ENCODE measurements around the gene KLF7. TPM values are rescaled to one million over a fixed set of nuclear protein-coding genes. Genes with fewer than 3 reads are reported as not detected.
"Not testable (repeated sequence)": the region's sequence is repeated elsewhere in the genome, so short reads cannot be mapped to it uniquely, and the experiment has no call there.

KLF7 gene
- total RNA-seq, 2 experiments from 2014 or later = not detected

DNA sequence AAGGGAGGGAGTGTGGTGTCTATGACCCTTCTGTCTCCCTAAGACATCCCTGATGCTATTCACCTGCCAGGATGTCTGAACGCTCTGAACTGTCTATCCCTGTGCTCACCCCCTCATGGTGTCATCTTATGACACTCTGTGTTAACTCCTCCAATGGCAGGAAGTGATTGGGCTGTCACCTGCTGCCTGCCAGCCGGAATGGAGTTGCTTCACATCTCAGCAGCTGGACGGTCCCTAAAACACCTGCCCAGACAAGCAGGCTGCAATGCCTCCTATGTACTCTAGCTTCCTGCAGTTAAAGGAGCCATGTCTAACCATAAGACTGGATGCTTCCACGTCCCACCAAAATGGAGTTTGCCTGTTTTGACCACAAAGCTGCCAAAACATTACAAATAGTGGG is 126.5 kb downstream of the KLF7 start:
- Histone ChIP-seq H2AFZ (ENCODE audit: low read length) (no peak overlapping the region), H3K9me3 (ENCODE audit: low read length) (no peaks in the 10 kb centered on the region), H3K79me2 (ENCODE audit: insufficient read depth, low read depth, low read length) (no peaks in the 10 kb centered on the region), H4K20me1 (ENCODE audit: insufficient read depth, low read length) (no peaks in the 10 kb centered on the region), H3K9me2 (ENCODE audit: insufficient read depth, low read length) (no peaks in the 10 kb centered on the region), H3K27ac (ENCODE audit: low read depth, low read length, poor library complexity, severe bottlenecking) (no peak overlapping the region), H3K36me3 (ENCODE audit: insufficient read depth, low read length) (no peaks in the 10 kb centered on the region), H3K4me3 (ENCODE audit: low read depth, low read length, poor library complexity, severe bottlenecking) (no peak overlapping the region), H3K4me1 (ENCODE audit: insufficient read depth, low read length, poor library complexity, severe bottlenecking) (no peaks in the 10 kb centered on the region), H3K4me2 (ENCODE audit: low read length) (no peak overlapping the region)
- ChIA-PET CTCF (ENCODE audit: unreplicated experiment) (no interaction called here), POLR2A (no interaction called here)
- no peak for TF ChIP-seq EZH2phosphoT487 (IDR thresholded peaks at IDR 0.05; ENCODE audit: borderline replicate concordance, low read depth, low read length)
- TF ChIP-seq, protein P1, sequence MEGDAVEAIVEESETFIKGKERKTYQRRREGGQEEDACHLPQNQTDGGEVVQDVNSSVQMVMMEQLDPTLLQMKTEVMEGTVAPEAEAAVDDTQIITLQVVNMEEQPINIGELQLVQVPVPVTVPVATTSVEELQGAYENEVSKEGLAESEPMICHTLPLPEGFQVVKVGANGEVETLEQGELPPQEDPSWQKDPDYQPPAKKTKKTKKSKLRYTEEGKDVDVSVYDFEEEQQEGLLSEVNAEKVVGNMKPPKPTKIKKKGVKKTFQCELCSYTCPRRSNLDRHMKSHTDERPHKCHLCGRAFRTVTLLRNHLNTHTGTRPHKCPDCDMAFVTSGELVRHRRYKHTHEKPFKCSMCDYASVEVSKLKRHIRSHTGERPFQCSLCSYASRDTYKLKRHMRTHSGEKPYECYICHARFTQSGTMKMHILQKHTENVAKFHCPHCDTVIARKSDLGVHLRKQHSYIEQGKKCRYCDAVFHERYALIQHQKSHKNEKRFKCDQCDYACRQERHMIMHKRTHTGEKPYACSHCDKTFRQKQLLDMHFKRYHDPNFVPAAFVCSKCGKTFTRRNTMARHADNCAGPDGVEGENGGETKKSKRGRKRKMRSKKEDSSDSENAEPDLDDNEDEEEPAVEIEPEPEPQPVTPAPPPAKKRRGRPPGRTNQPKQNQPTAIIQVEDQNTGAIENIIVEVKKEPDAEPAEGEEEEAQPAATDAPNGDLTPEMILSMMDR (conservative IDR thresholded peaks at IDR 0.05; ENCODE audit: low read length) = no peak
- BruUV-seq (replicated peaks) = no TSS peak
- intact Hi-C loops (cut with micrococcal nuclease; ENCODE audit: unreplicated experiment) = no loop called here
- DNase-seq (ENCODE audit: low spot score) = no peak

DNA sequence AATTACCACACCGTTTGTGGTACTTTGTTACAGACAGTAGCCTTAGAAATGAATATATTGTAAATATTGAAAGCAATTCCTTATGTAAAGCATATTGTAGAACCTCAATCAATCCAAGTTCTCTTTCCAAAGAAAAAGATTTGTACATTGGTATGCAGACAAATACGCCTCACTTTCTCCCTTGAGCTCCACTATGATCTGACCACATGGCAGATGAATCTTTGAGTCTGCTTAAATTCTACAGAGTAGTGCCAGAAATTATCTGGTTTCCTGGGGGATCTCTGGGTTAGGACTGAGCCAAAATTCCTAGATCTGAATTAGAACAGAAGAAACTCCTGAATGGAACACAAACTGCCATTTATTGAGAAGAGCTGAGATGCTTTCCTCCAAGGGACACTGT is 127.4 kb downstream of the KLF7 start:
- Histone ChIP-seq H3K36me3 (ENCODE audit: insufficient read depth, low read length) (no peaks in the 10 kb centered on the region), H2AFZ (ENCODE audit: low read length) (no peak overlapping the region), H4K20me1 (ENCODE audit: insufficient read depth, low read length) (no peaks in the 10 kb centered on the region), H3K27ac (ENCODE audit: low read depth, low read length, poor library complexity, severe bottlenecking) (no peak overlapping the region), H3K9me2 (ENCODE audit: insufficient read depth, low read length) (no peaks in the 10 kb centered on the region), H3K79me2 (ENCODE audit: insufficient read depth, low read depth, low read length) (no peaks in the 10 kb centered on the region), H3K9me3 (ENCODE audit: low read length) (no peaks in the 10 kb centered on the region), H3K4me1 (ENCODE audit: insufficient read depth, low read length, poor library complexity, severe bottlenecking) (no peaks in the 10 kb centered on the region), H3K4me3 (ENCODE audit: low read depth, low read length, poor library complexity, severe bottlenecking) (no peak overlapping the region), H3K4me2 (ENCODE audit: low read length) (no peak overlapping the region)
- ChIA-PET POLR2A (no interaction called here), CTCF (ENCODE audit: unreplicated experiment) (no interaction called here)
- no peak for DNase-seq (ENCODE audit: low spot score)
- TF ChIP-seq, protein P1 (conservative IDR thresholded peaks at IDR 0.05; ENCODE audit: low read length) = no peak
- TF ChIP-seq EZH2phosphoT487 (IDR thresholded peaks at IDR 0.05; ENCODE audit: borderline replicate concordance, low read depth, low read length) = no peak
- intact Hi-C loops (cut with micrococcal nuclease; ENCODE audit: unreplicated experiment) = no loop called here
- BruUV-seq (replicated peaks) = no TSS peak

DNA sequence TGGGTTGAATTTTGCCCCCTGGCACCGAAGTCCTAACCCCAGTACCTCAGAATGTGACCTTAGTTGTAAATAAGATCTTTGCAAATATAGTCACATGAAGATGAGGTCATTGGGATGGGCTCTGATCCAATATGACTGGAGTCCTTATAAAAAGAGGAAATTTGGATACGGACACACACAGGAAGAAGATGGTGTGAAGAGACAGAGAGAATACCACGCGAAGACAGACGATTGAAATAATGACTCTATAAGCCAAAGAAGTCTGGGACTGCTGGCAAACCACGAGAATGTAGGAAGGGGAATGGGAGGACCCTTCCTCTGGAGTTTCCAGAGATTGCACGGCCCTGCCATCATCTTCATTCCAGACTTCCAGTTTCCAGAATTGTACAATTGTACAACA is 127.9 kb downstream of the KLF7 start:
- no peaks in the 10 kb centered on the region for H3K9me3 ChIP-seq (ENCODE audit: low read length)
- H3K27ac ChIP-seq (ENCODE audit: low read depth, low read length, poor library complexity, severe bottlenecking) = no peak overlapping the region
- no peak for DNase-seq (ENCODE audit: low spot score)
- POLR2A ChIA-PET = no interaction called here
- H2AFZ ChIP-seq (ENCODE audit: low read length) = no peak overlapping the region
- no peak overlapping the region for H3K4me3 ChIP-seq (ENCODE audit: low read depth, low read length, poor library complexity, severe bottlenecking)
- no peaks in the 10 kb centered on the region for H3K9me2 ChIP-seq (ENCODE audit: insufficient read depth, low read length)
- TF ChIP-seq, protein P1 (conservative IDR thresholded peaks at IDR 0.05; ENCODE audit: low read length) = no peak
- TF ChIP-seq EZH2phosphoT487 (IDR thresholded peaks at IDR 0.05; ENCODE audit: borderline replicate concordance, low read depth, low read length) = no peak
- no TSS peak for BruUV-seq (replicated peaks)
- H3K4me2 ChIP-seq (ENCODE audit: low read length) = no peak overlapping the region
- no peaks in the 10 kb centered on the region for H4K20me1 ChIP-seq (ENCODE audit: insufficient read depth, low read length)
- no peaks in the 10 kb centered on the region for H3K79me2 ChIP-seq (ENCODE audit: insufficient read depth, low read depth, low read length)
- H3K4me1 ChIP-seq (ENCODE audit: insufficient read depth, low read length, poor library complexity, severe bottlenecking) = no peaks in the 10 kb centered on the region
- intact Hi-C loops (cut with micrococcal nuclease; ENCODE audit: unreplicated experiment) = no loop called here
- CTCF ChIA-PET (ENCODE audit: unreplicated experiment) = no interaction called here
- H3K36me3 ChIP-seq (ENCODE audit: insufficient read depth, low read length) = no peaks in the 10 kb centered on the region

DNA sequence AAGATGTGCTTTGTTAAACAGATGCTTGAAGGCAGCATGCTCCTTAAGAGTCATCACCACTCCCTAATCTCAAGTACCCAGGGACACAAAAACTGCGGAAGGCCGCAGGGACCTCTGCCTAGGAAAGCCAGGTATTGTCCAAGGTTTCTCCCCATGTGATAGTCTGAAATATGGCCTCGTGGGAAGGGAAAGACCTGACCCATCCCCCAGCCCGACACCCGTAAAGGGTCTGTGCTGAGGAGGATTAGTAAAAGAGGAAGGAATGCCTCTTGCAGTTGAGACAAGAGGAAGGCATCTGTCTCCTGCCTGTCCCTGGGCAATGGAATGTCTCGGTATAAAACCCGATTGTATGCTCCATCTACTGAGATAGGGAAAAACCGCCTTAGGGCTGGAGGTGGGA is 128.7 kb downstream of the KLF7 start:
- H2AFZ ChIP-seq (ENCODE audit: low read length); CTCF ChIA-PET (ENCODE audit: unreplicated experiment); DNase-seq (ENCODE audit: low spot score); H3K27ac ChIP-seq (ENCODE audit: low read depth, low read length, poor library complexity, severe bottlenecking); H3K4me3 ChIP-seq (ENCODE audit: low read depth, low read length, poor library complexity, severe bottlenecking); intact Hi-C loops (cut with micrococcal nuclease; ENCODE audit: unreplicated experiment); H3K4me1 ChIP-seq (ENCODE audit: insufficient read depth, low read length, poor library complexity, severe bottlenecking); BruUV-seq (replicated peaks); POLR2A ChIA-PET; H3K36me3 ChIP-seq (ENCODE audit: insufficient read depth, low read length); H3K4me2 ChIP-seq (ENCODE audit: low read length); H4K20me1 ChIP-seq (ENCODE audit: insufficient read depth, low read length); H3K9me2 ChIP-seq (ENCODE audit: insufficient read depth, low read length); H3K9me3 ChIP-seq (ENCODE audit: low read length); H3K79me2 ChIP-seq (ENCODE audit: insufficient read depth, low read depth, low read length): not testable (repeated sequence)
